NOMO-1 (cell line): ENCODE data around the gene RBM45.
A peak's percentile ranks its signal among the peaks of the same experiment; 100 is the strongest.

Experiments used
- DNase-seq, 2 experiments: peaks; one replicate each; lab custom pipeline; 2025; ENCODE audit not compliant: unreplicated experiment in 2 of 2; lab: John Stamatoyannopoulos, UW

The RBM45 gene

DNA sequence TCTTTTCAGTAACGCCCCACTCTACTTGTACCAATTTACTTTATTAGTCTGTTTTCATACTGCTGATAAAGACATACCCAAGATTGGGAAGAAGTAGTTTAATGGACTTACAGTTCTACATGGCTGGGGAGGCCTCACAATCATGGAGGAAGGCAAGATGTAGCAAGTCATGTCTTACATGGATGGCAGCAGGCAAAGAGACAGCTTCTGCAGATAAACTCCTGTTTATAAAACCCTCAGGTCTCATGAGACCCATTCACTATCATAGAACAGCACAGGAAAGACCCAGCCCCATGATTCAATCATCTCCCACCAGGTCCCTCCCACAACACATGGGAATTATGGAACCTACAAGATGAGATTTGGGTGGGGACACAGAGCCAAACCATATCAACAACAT, 43.3 kb downstream of the RBM45 start:
- no peak for DNase-seq

DNA sequence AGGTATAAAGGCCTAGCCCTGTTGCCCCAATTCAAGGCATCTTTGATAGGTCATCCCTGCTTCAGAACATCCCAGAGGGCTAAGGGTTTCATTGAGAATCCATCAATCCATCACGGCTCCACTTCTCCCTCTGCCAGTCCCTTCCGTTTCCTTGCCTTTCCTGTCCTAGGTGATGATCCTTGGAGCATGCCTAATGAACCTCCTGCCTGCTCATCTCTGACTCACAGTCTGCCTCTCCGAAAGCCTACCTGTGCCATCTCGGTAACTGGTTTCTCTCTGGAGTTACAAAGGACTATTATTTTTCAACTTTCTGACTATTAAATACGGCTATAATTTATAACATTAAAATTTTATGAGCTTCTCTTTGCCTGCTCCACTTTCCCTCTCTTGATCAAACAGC, 45.3 kb downstream of the RBM45 start:
- DNase-seq = no peak

DNA sequence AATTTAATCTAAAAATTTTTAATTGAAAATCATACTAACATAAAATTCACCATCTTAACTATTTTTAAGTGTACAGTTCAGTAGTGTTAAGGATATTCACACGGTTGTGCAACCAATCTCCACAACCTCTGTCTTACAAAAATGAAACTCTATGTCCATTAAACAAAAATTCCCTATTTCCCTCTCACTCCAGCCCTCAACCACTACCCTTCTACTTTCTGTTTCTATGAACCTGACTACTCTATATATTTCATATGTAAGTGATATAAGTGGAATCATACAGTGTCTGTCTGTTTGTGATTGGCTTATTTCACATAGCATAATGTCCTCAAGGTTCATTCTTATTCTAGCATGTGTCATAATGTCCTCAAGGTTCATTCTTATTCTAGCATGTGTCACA, 47.7 kb downstream of the RBM45 start:
- no peak for DNase-seq

GRCh38 chr2:178160601-178161000, 48.4 kb downstream of the RBM45 start:
- DNase-seq = no peak

DNA sequence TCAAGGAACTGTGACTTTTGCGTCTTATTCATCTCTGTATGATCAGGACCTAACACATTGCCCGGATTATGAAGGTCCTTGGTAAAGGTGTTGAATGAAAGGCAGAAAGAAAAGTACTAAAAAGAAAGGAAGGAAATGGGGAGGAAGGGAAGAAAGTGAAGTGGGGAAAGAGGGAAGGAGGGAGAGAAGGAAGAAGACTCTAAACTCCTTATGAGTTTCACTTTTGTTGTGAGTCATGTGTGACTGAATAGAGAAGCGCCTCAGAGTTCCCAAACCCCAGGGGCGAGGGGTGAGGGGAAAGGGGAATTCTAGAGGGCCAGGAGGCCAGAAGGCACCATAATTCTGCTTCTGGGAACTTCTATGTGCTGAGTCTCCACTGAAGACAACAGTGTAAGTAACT, 51.2 kb downstream of the RBM45 start:
- no peak for DNase-seq

DNA sequence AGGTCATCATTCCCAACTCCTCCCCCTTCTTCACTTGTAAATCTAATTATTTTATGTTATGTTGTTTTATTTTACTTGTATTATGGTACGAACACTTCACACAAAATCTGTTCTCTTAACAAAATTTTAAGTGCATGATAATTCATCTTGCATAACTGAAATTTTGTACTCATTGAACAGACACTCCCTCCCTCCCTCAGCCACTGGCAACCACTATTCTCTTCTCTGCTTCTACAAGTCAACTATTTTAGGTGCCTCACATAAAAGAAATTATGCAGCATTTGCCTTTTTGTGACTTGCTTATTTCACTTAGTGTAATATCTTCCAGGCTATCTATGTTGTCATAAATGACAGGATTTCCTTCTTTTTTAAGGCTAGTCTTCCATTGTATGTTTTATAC, 51.7 kb downstream of the RBM45 start:
- DNase-seq = no peak

DNA sequence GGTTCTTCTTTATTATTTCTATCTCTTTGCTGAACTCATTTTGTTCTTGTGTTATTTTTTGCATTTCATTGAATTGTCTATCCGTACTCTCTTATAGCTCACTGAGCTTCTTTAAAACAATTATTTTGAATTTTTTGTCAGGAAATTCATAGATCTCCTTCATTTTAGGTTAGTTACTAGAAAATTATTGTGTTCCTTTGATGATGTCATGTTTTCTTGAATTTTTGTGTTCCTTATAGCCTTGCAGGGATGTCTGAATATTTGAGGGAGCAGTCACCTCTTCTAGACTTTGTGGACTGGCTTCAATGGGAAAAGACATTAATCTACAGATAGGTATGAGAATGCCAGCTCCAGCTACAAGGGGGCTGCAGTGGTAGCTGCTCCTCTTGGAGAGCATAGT, 61.4 kb downstream of the RBM45 start:
- no peak for DNase-seq

DNA sequence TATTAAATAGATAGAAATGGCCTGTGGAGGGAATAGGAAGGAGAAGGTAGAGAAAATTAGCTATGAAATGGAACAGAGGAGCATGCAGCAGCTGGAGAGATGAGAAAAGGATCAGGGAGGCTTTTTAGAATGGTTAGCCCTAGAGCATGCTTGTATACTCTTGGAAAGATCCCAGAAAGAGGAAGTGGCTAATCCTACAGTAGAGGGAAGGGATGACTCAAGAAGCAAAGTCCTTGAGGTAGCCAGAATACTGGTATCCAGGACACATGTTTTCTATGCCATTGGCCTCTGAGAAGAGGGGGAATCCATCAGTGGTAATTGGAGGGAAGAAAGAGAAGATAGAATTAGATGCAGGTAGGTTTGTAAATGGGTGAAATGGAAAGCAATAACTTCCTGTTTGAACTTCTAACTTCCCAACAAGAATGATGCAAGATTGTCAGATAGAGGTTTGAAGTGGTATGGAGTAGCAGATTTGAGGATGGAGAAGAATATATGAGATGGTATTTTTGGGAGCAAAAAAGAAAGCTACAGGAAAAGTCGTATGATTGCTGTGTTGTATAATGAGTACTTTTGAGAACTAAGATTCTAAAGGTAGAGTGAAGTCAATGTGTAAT, 64.9 kb downstream of the RBM45 start:
- peak in 1 of 2 experiments; percentile 15 for DNase-seq
